ENCODE results near the gene NPAS3. TPM values are rescaled to one million over a fixed set of nuclear protein-coding genes. Genes with fewer than 3 reads are reported as not detected.

NPAS3 gene
- total RNA-seq, 1 experiment from 2014 or later = not detected

GRCh38 chr14:33840797-33841196 lies 902.1 kb downstream of the NPAS3 start:
- TF ChIP-seq FOSL1 (IDR thresholded peaks at IDR 0.05; ENCODE audit: low read depth) (no peak), ATF3 (IDR thresholded peaks at IDR 0.05) (no peak), ZBTB33 (IDR thresholded peaks at IDR 0.05; ENCODE audit: extremely low read depth, insufficient replicate concordance, low read length) (no peak), POLR2A (IDR thresholded peaks at IDR 0.05; ENCODE audit: borderline replicate concordance, extremely low read depth, insufficient read depth, insufficient read length) (no peak), CBX3 (IDR thresholded peaks at IDR 0.05; ENCODE audit: low read depth) (no peak)
- no peak overlapping the region for H3K27ac ChIP-seq (ENCODE audit: low read depth, low read length)
- intact Hi-C loops (cut with micrococcal nuclease) = loop anchor here (10.0 kb wide), 1 partner anchor 654 kb away; no protein-coding TSS in a partner anchor
- POLR2A ChIA-PET = no interaction called here
- H3K27me3 ChIP-seq (ENCODE audit: insufficient read depth, low read length) = no peaks in the 10 kb centered on the region
- RAD21 ChIA-PET (ENCODE audit: low non-redundant PET in 1 of 2, low total read pairs in 2 of 2, uncharacterized antibody in 2 of 2, unreplicated experiment in 2 of 2) = interaction anchor here (1.6 to 2.3 kb wide), 3 partner anchors 8 to 258 kb away, joined by 4 to 6 read pairs (median 5); no protein-coding TSS in a partner anchor
- no peaks in the 10 kb centered on the region for H3K4me1 ChIP-seq (ENCODE audit: control insufficient read depth in 1 of 2, insufficient read depth in 2 of 2, low read length in 2 of 2)
- H3K9ac ChIP-seq (ENCODE audit: low read length) = no peak overlapping the region
- CTCF ChIA-PET = interaction anchor here (0.9 to 4.9 kb wide), 7 partner anchors 8 to 482 kb away, joined by 3 to 63 read pairs (median 5); no protein-coding TSS in a partner anchor
- DNase-seq (ENCODE audit: low read depth, low spot score) = no peak
- no peak overlapping the region for H2AFZ ChIP-seq (ENCODE audit: low read depth, low read length, poor library complexity, severe bottlenecking)
- ATAC-seq = no peak
- no peaks in the 10 kb centered on the region for H4K20me1 ChIP-seq (ENCODE audit: insufficient read depth)
- no peaks in the 10 kb centered on the region for H3K79me2 ChIP-seq (ENCODE audit: insufficient read depth, low read length)
- no peaks in the 10 kb centered on the region for H3K9me3 ChIP-seq (ENCODE audit: control insufficient read depth in 1 of 2, insufficient read depth in 1 of 2, low read depth in 1 of 2, low read length in 2 of 2)
- H3K9me2 ChIP-seq (ENCODE audit: insufficient read depth) = no peaks in the 10 kb centered on the region
- no peaks in the 10 kb centered on the region for H3K36me3 ChIP-seq (ENCODE audit: control insufficient read depth in 1 of 2, insufficient read depth in 2 of 2, low read length in 2 of 2)
- no peak overlapping the region for H3K4me2 ChIP-seq (ENCODE audit: low read length)
- BruUV-seq (replicated peaks) = no TSS peak
- H3K4me3 ChIP-seq (replicated peaks in 1 of 2; ENCODE audit: low read depth in 1 of 2, low read length in 2 of 2) = no peak overlapping the region

GRCh38 chr14:33842299-33842698 lies 903.6 kb downstream of the NPAS3 start:
- ChIA-PET RAD21 (ENCODE audit: low non-redundant PET in 1 of 2, low total read pairs in 2 of 2, uncharacterized antibody in 2 of 2, unreplicated experiment in 2 of 2) (no interaction called here), POLR2A (no interaction called here), CTCF (interaction anchor here (1.0 kb wide), 1 partner anchor 256 kb away, joined by 6 read pairs; no protein-coding TSS in a partner anchor)
- no peak overlapping the region for H3K4me2 ChIP-seq (ENCODE audit: low read length)
- H4K20me1 ChIP-seq (ENCODE audit: insufficient read depth) = no peaks in the 10 kb centered on the region
- H3K9me2 ChIP-seq (ENCODE audit: insufficient read depth) = no peaks in the 10 kb centered on the region
- no TSS peak for BruUV-seq (replicated peaks)
- DNase-seq (ENCODE audit: low read depth, low spot score) (no peak), ATAC-seq (no peak)
- no peak overlapping the region for H3K4me3 ChIP-seq (replicated peaks in 1 of 2; ENCODE audit: low read depth in 1 of 2, low read length in 2 of 2)
- no peaks in the 10 kb centered on the region for H3K27me3 ChIP-seq (ENCODE audit: insufficient read depth, low read length)
- H3K79me2 ChIP-seq (ENCODE audit: insufficient read depth, low read length) = no peaks in the 10 kb centered on the region
- H3K9ac ChIP-seq (ENCODE audit: low read length) = no peak overlapping the region
- no peak overlapping the region for H3K27ac ChIP-seq (ENCODE audit: low read depth, low read length)
- no peaks in the 10 kb centered on the region for H3K4me1 ChIP-seq (ENCODE audit: control insufficient read depth in 1 of 2, insufficient read depth in 2 of 2, low read length in 2 of 2)
- no peaks in the 10 kb centered on the region for H3K36me3 ChIP-seq (ENCODE audit: control insufficient read depth in 1 of 2, insufficient read depth in 2 of 2, low read length in 2 of 2)
- H3K9me3 ChIP-seq (ENCODE audit: control insufficient read depth in 1 of 2, insufficient read depth in 1 of 2, low read depth in 1 of 2, low read length in 2 of 2) = no peaks in the 10 kb centered on the region
- intact Hi-C loops (cut with micrococcal nuclease) = loop anchor here (10.0 kb wide), 1 partner anchor 653 kb away; no protein-coding TSS in a partner anchor
- H2AFZ ChIP-seq (ENCODE audit: low read depth, low read length, poor library complexity, severe bottlenecking) = no peak overlapping the region
- TF ChIP-seq REST (IDR thresholded peaks at IDR 0.05; ENCODE audit: low read depth) (no peak), FOSL1 (IDR thresholded peaks at IDR 0.05; ENCODE audit: low read depth) (no peak), YY1 (IDR thresholded peaks at IDR 0.05; ENCODE audit: extremely low read depth, insufficient replicate concordance, low read depth, low read length) (no peak), ZBTB33 (IDR thresholded peaks at IDR 0.05; ENCODE audit: extremely low read depth, insufficient replicate concordance, low read length) (no peak), JUND (IDR thresholded peaks at IDR 0.05) (no peak), SRF (IDR thresholded peaks at IDR 0.05; ENCODE audit: low read depth) (no peak), SIN3A (IDR thresholded peaks at IDR 0.05; ENCODE audit: low read depth) (no peak), ELF1 (IDR thresholded peaks at IDR 0.05; ENCODE audit: borderline replicate concordance, low read depth) (no peak), CEBPB (IDR thresholded peaks at IDR 0.05; ENCODE audit: low read depth) (no peak)
